Spleen (tissue), 11 donors: ENCODE results near the gene HDAC7. TPM values are rescaled to one million over a fixed set of nuclear protein-coding genes. Genes with fewer than 3 reads are reported as not detected.

Experiments used
- DNase-seq: peaks from one replicate; pipeline ENCODE4 v3.0.0-alpha.2; 2020
- H3K27ac ChIP-seq, 8 donors: fragments of 200-600 bp; sonication (generic) in 7 of 8; 1 replicate in 4 of 8; 2 replicates in 4 of 8; pipeline versions ENCODE4 v1.5.0 to v1.8.0; 2016 to 2021; ENCODE audit warnings: inconsistent platforms in 4 of 8, mild to moderate bottlenecking in 4 of 8, moderate library complexity in 1 of 8
- H3K27me3 ChIP-seq, 7 donors: fragments of 200-600 bp; sonication (generic) in 6 of 7; replicated peaks in 1 of 7; 1 replicate in 4 of 7; 2 replicates in 3 of 7; pipeline versions ENCODE4 v1.5.0 to v1.8.0; 2016 to 2021; ENCODE audit warnings: inconsistent platforms in 3 of 7, mild to moderate bottlenecking in 1 of 7
- H3K36me3 ChIP-seq, 6 donors: fragments of 200-600 bp; sonication (generic) in 5 of 6; 1 replicate in 4 of 6; 2 replicates in 2 of 6; pipeline versions ENCODE4 v1.5.0 to v1.8.0; 2016 to 2021; ENCODE audit warnings: inconsistent platforms in 2 of 6
- H3K4me1 ChIP-seq, 6 donors: fragments of 200-600 bp; sonication (generic) in 5 of 6; 1 replicate in 3 of 6; 2 replicates in 3 of 6; pipeline versions ENCODE4 v1.5.0 to v1.8.0; 2016 to 2021; ENCODE audit warnings: inconsistent platforms in 3 of 6
- H3K4me3 ChIP-seq, 8 donors: fragments of 200-600 bp; sonication (generic) in 7 of 8; 1 replicate in 4 of 8; 2 replicates in 4 of 8; pipeline versions ENCODE4 v1.5.0 to v1.8.0; 2016 to 2021; ENCODE audit warnings: inconsistent platforms in 4 of 8, mild to moderate bottlenecking in 4 of 8, moderate library complexity in 2 of 8
- H3K9me3 ChIP-seq, 8 donors: fragments of 200-600 bp; sonication (generic) in 7 of 8; 1 replicate in 4 of 8; 2 replicates in 4 of 8; pipeline versions ENCODE4 v1.5.0 to v1.8.0; 2016 to 2021; ENCODE audit warnings: inconsistent platforms in 4 of 8
- CTCF ChIP-seq, 11 experiments: fragments of 200-600 bp in 7 of 11; fragments of 450-650 bp in 4 of 11; sonication (generic) in 4 of 11; IDR thresholded peaks in 8 of 11; conservative IDR thresholded peaks in 3 of 11; 1 replicate in 7 of 11; 2 replicates in 4 of 11; pipeline versions ENCODE4 v1.4.0 to v1.8.0; 2016 to 2021; ENCODE audit warnings: antibody characterized with exemption in 11 of 11, inconsistent platforms in 4 of 11, mild to moderate bottlenecking in 1 of 11
- POLR2A ChIP-seq, 3 donors: fragments of 450-650 bp; IDR thresholded peaks; one replicate each; pipeline ENCODE4 v1.5.1; 2017; ENCODE audit warnings: antibody characterized with exemption in 3 of 3, mild to moderate bottlenecking in 1 of 3
- POLR2AphosphoS5 ChIP-seq, 3 donors: sonication (generic); formaldehyde crosslinking; IDR thresholded peaks; one replicate each; pipeline ENCODE4 v1.5.1; 2017; ENCODE audit warnings: antibody characterized with exemption in 3 of 3
- WGBS, 5 donors: extraction: QIAGEN DNeasy Blood & Tissue Kit in 3 of 5; methylation state at CpG; one replicate each; pipeline versions ENCODE4 v1.1.5 to v1.1.7; 2013 to 2018; 5-methylcytosine and 5-hydroxymethylcytosine counted together
- intact Hi-C: fragments of 100-400 bp; cut with DNase I; formaldehyde crosslinking; loops from one replicate; pipeline ENCODE4 v1.15.0; 2023; ENCODE audit warnings: low total_unique reads
- polyA plus RNA-seq, 3 donors: library from polyadenylated mRNA; stranded (reverse); fragments of 200-250 nt; gene quantifications; one replicate each; pipeline ENCODE4 v1.2.1, GENCODE V29; 2013
- total RNA-seq, 7 donors: library from RNA; depleted of rRNA in 3 of 7; stranded (reverse); fragments of >200 nt in 3 of 7; fragmentation: NEBNext Ultra II Directional in 4 of 7; extraction: Animal tissue kit (Norgen Biotek cat#: 25700) in 4 of 7; gene quantifications; one replicate each; pipeline versions ENCODE4 v1.1.0 to v1.2.1, GENCODE V29; 2016 to 2021
- donor health status: healthy with polysubstance abuse.
- donor health status: DM: no; HTN: no; CAD: no; lungs with moderate emphysema.
- donor health status: DM: no; HTN: no; CAD: no.
- donor health status: Bipolar disorder and iron deficiency.
- donor health status: healthy.
- donor health status: DM: no; HTN: no; CAD: no.
- donor health status: DM: yes; HTN: yes; CAD: no.

The HDAC7 gene
- total and polyA plus RNA-seq, 10 donors = 39.6 to 158 (median 101) TPM

DNA sequence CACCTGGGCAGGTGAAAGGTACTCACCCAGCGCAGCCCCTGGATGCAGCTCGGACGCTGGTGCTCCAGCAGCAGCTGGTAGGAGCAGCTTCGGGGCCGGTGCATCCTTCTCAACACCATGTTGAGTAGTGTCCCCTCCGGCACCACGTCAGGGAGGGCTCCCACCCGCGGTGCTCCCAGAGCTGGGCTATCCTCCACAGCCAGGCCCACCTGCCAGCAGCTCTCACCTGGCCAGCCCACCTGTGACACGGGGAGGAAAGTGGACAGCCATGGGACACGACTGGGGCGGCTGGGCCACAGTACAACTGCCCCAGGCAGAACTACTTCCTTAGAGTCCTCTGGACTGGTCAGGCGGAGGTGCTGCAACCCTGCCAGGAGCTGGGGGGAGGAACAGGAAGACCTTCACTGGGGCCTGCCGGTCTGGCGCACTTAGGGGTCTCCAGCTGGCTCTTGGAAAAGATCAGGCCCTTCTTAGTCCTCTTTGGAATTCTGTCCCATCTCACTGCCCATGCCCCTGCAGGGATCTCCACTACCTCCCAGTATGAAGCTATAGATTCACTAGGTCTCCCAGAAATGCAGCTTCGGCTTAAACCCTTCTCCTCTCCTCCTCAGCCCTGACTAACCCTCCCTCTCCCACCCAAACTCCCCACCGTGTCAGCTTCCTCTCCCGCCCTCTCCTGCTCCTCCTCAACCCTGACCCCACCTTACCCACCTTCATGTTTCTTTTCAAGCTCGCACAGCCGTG lies 61.7 kb downstream of the HDAC7 start:
- no peaks in the 10 kb centered on the region for H3K9me3 ChIP-seq
- H3K27ac ChIP-seq = peak overlapping the region; percentile 52 to 89 (median 79)
- peak overlapping the region; percentile 42 to 72 (median 56) for H3K4me3 ChIP-seq
- peaks cover 25 to 86% (median 71%) of the 10 kb centered on the region in 6 donors for H3K4me1 ChIP-seq
- intact Hi-C loops = no loop called here
- peak; percentile 19 to 73 (median 54) for TF ChIP-seq POLR2AphosphoS5 (IDR thresholded peaks at IDR 0.05)
- TF ChIP-seq POLR2A (IDR thresholded peaks at IDR 0.05) = peak in 1 of 3 donors; percentile 10
- TF ChIP-seq CTCF (IDR thresholded peaks at IDR 0.05 in 8 of 11, conservative IDR thresholded peaks at IDR 0.05 in 3 of 11) = no peak
- WGBS, 5 donors = 32 to 46% (median 33%) methylated on average over 13 to 20 of the region's 20 CpGs
- no peaks in the 10 kb centered on the region for H3K27me3 ChIP-seq
- DNase-seq = peak; percentile 86
- no peaks in the 10 kb centered on the region for H3K36me3 ChIP-seq

GRCh38 chr12:47757364-47757839 lies 62.3 kb downstream of the HDAC7 start:
- no peaks in the 10 kb centered on the region for H3K27me3 ChIP-seq
- intact Hi-C loops = no loop called here
- no peaks in the 10 kb centered on the region for H3K36me3 ChIP-seq
- no peak for TF ChIP-seq CTCF (IDR thresholded peaks at IDR 0.05 in 8 of 11, conservative IDR thresholded peaks at IDR 0.05 in 3 of 11)
- TF ChIP-seq POLR2AphosphoS5 (IDR thresholded peaks at IDR 0.05) = no peak
- TF ChIP-seq POLR2A (IDR thresholded peaks at IDR 0.05) = no peak
- H3K4me3 ChIP-seq = peak overlapping the region; percentile 20 to 72 (median 56)
- no peak for DNase-seq
- 32 to 51% (median 40%) methylated on average over 7 of the region's 7 CpGs for WGBS, 5 donors
- peaks cover 31 to 86% (median 73%) of the 10 kb centered on the region in 6 donors for H3K4me1 ChIP-seq
- no peaks in the 10 kb centered on the region for H3K9me3 ChIP-seq
- peak overlapping the region; percentile 22 to 89 (median 79) for H3K27ac ChIP-seq

DNA sequence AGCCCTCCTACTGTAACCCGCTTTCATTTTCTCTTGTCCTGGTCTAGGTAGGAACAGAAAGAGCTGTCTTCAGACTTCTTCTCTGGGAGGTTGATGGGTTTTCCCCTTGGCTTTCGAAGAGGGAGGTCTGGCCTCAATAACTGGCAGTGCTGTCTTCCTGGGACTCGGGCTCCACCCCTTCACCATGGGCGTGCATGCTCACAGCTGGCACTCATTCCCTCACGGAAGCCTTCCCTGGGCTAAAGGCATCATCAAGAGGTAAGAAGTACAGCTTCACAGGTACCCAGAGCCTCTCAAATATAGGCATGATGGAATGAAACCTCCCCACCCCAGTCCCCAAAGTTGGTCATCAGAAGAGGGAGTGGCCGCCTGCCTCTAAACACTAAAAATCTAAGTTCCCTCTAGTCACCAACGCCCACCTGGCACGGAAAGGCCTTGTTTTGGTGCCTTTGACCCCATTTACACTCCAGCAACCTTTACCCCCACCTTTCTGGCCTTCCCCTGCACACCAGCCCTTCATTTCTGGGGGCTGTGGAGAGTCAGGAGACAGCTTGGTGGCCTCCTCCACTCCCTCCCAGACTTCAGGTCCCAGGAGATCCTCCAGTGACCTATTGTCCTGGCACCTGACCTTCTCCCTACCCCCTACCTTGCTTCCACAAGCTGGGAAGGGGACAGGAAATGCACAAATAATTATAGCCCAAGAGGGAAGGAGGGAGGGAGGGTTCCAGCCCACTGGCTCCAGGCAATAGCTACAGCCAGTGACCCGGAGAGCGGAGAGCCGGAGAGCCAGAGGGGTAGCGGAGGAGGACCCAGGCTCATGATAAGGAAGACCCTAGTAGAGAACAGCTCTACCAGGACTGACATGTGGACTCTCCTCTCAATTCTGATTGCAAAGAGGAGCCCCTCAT lies 63.8 kb downstream of the HDAC7 start:
- Histone ChIP-seq H3K4me1 (peaks cover 32 to 96% (median 82%) of the 10 kb centered on the region in 6 donors), H3K36me3 (peaks cover 0 to 10% (median 0%) of the 10 kb centered on the region in 6 donors), H3K27ac (peak overlapping the region; percentile 13 to 89 (median 75)), H3K27me3 (no peaks in the 10 kb centered on the region), H3K9me3 (no peaks in the 10 kb centered on the region), H3K4me3 (peak overlapping the region in 7 of 8 donors; percentile 16 to 72 (median 56))
- TF ChIP-seq POLR2A (IDR thresholded peaks at IDR 0.05) = no peak
- TF ChIP-seq POLR2AphosphoS5 (IDR thresholded peaks at IDR 0.05) = no peak
- TF ChIP-seq CTCF (IDR thresholded peaks at IDR 0.05 in 8 of 11, conservative IDR thresholded peaks at IDR 0.05 in 3 of 11) = no peak
- intact Hi-C loops = no loop called here
- 47 to 67% (median 57%) methylated on average over 11 to 12 of the region's 12 CpGs for WGBS, 5 donors
- peak; percentile 67 for DNase-seq
